Measurements from ENCODE around the gene SMG6.

SMG6 gene

GRCh38 chr17:2105663-2106062 is 197.9 kb downstream of the SMG6 start:
- no peak for DNase-seq (ENCODE audit: low read depth)

- DNase-seq (ENCODE audit: low read depth), result no peak
These were observed 200.4 kb downstream of the SMG6 start for GRCh38 chr17:2102931-2103809.

- DNase-seq (ENCODE audit: low read depth), result peak; percentile 27
These were observed 201.9 kb downstream of the SMG6 start for GRCh38 chr17:2101448-2102257.

GRCh38 chr17:2095536-2095910 is 208.1 kb downstream of the SMG6 start:
- DNase-seq (ENCODE audit: low read depth), result no peak

GRCh38 chr17:2094891-2095535 is 208.6 kb downstream of the SMG6 start:
- DNase-seq (ENCODE audit: low read depth), result no peak

- DNase-seq (ENCODE audit: low read depth), result no peak
These were observed 210.2 kb downstream of the SMG6 start for GRCh38 chr17:2093349-2093748.

GRCh38 chr17:2092253-2092652 is 211.3 kb downstream of the SMG6 start:
- no peak for DNase-seq (ENCODE audit: low read depth)

GRCh38 chr17:2090804-2091534 is 212.6 kb downstream of the SMG6 start:
- no peak for DNase-seq (ENCODE audit: low read depth)

GRCh38 chr17:2090210-2090641 is 213.4 kb downstream of the SMG6 start:
- no peak for DNase-seq (ENCODE audit: low read depth)

- no peak for DNase-seq (ENCODE audit: low read depth)
These were observed 214.6 kb downstream of the SMG6 start for GRCh38 chr17:2089021-2089422.

GRCh38 chr17:2087597-2088211 is 215.9 kb downstream of the SMG6 start:
- DNase-seq (ENCODE audit: low read depth), result peak; percentile 56

GRCh38 chr17:2086306-2086705 is 217.3 kb downstream of the SMG6 start:
- DNase-seq (ENCODE audit: low read depth), result no peak

GRCh38 chr17:2085648-2085949 is 218.0 kb downstream of the SMG6 start:
- no peak for DNase-seq (ENCODE audit: low read depth)

- no peak for DNase-seq (ENCODE audit: low read depth)
These were observed 218.6 kb downstream of the SMG6 start for GRCh38 chr17:2084766-2085647.

- no peak for DNase-seq (ENCODE audit: low read depth)
These were observed 219.4 kb downstream of the SMG6 start for GRCh38 chr17:2084036-2084765.

- DNase-seq (ENCODE audit: low read depth), result no peak
These were observed 220.0 kb downstream of the SMG6 start for GRCh38 chr17:2083613-2084035.

GRCh38 chr17:2082003-2082781 is 221.4 kb downstream of the SMG6 start:
- DNase-seq (ENCODE audit: low read depth), result no peak

- DNase-seq (ENCODE audit: low read depth), result no peak
These were observed 222.0 kb downstream of the SMG6 start for GRCh38 chr17:2081564-2081963.

- no peak for DNase-seq (ENCODE audit: low read depth)
These were observed 226.5 kb downstream of the SMG6 start for GRCh38 chr17:2077040-2077439.
